NCI-H2107 treated with DMSO at 0.1 percent for 48 hours (cell line): Measurements from ENCODE around the gene RPS18.
"Not testable (repeated sequence)": the region's sequence is repeated elsewhere in the genome, so short reads cannot be mapped to it uniquely, and the experiment has no call there.

Experiments used
- DNase-seq: peaks from one replicate; lab custom pipeline; 2025; ENCODE audit not compliant: unreplicated experiment; lab: John Stamatoyannopoulos, UW

Gene RPS18

GRCh38 chr6:33272275-33273128, 627 bp downstream of the RPS18 start:
- DNase-seq, result no peak

GRCh38 chr6:33273129-33273923, 1.5 kb downstream of the RPS18 start:
- no peak for DNase-seq

- no peak for DNase-seq
Measured at GRCh38 chr6:33273924-33274902, 2.3 kb downstream of the RPS18 start.

GRCh38 chr6:33275795-33276580, 4.1 kb downstream of the RPS18 start:
- not testable (repeated sequence) for DNase-seq

- DNase-seq, result no peak
Measured at GRCh38 chr6:33276581-33276863, 4.6 kb downstream of the RPS18 start.

GRCh38 chr6:33276864-33277662, 5.2 kb downstream of the RPS18 start, which contains the start of gene B3GALT4:
Gene B3GALT4, plus strand, starts transcription at chr6:33277123. Its CDS starts 297 bp downstream, at chr6:33277420.
- DNase-seq, result peak; percentile 0

- no peak for DNase-seq
Measured at GRCh38 chr6:33277663-33278391, 6.0 kb downstream of the RPS18 start.

- no peak for DNase-seq
Measured at GRCh38 chr6:33278392-33278741, 6.5 kb downstream of the RPS18 start.

GRCh38 chr6:33278810-33279209, 6.9 kb downstream of the RPS18 start:
- no peak for DNase-seq

GRCh38 chr6:33279257-33279695, 7.4 kb downstream of the RPS18 start:
- no peak for DNase-seq

GRCh38 chr6:33279971-33280511, 8.2 kb downstream of the RPS18 start:
- peak; percentile 42 for DNase-seq

- DNase-seq, result no peak
Measured at GRCh38 chr6:33280539-33280938, 8.7 kb downstream of the RPS18 start.

- not testable (repeated sequence) for DNase-seq
Measured at GRCh38 chr6:33285214-33285613, 13.3 kb downstream of the RPS18 start.

- DNase-seq, result no peak
Measured at GRCh38 chr6:33286946-33287914, 15.4 kb downstream of the RPS18 start.

- DNase-seq, result no peak
Measured at GRCh38 chr6:33288141-33288920, 16.5 kb downstream of the RPS18 start.

GRCh38 chr6:33288921-33289783, 17.3 kb downstream of the RPS18 start, which contains the start of the genes PFDN6 and WDR46:
Gene PFDN6, plus strand, starts transcription at chr6:33289601. Its CDS starts 256 bp downstream, at chr6:33289857.
Gene WDR46, minus strand, starts transcription at chr6:33289239. Its CDS starts 69 bp downstream, at chr6:33289170.
- DNase-seq, result peak; percentile 86
